ENCODE results near the gene SLC19A1.

The SLC19A1 gene

GRCh38 chr21:45450423-45451090 lies 91.7 kb downstream of the SLC19A1 start:
- no peak for DNase-seq

GRCh38 chr21:45449658-45450422 lies 92.4 kb downstream of the SLC19A1 start:
- no peak for DNase-seq

GRCh38 chr21:45448810-45449657 lies 93.2 kb downstream of the SLC19A1 start:
- no peak for DNase-seq

- no peak for DNase-seq
Observed at GRCh38 chr21:45448283-45448809, 93.9 kb downstream of the SLC19A1 start.

All from inflammatory macrophage (primary cell).